B cell (primary cell): Measurements from ENCODE around the gene ESPNL. TPM values are rescaled to one million over a fixed set of nuclear protein-coding genes. Genes with fewer than 3 reads are reported as not detected.

ENCODE experiments used
- ATAC-seq: fragments of 200-7000 bp; cut with Tn5 transposase; one replicate; pipeline ENCODE4 v1.10.0; 2021; ENCODE audit warnings: low read depth, mild to moderate bottlenecking, moderate number of reproducible peaks, moderate library complexity
- CTCF ChIA-PET: fragments of 350-600 bp; sonication (Branson Sonifier 250); formaldehyde crosslinking; loops from one replicate; lab custom pipeline; 2021; ENCODE audit warnings: antibody characterized with exemption, inconsistent platforms; lab: Charles Lee
- POLR2A ChIA-PET: fragments of 350-600 bp; sonication (Branson Sonifier 250); formaldehyde crosslinking; loops from one replicate; lab custom pipeline; 2021; ENCODE audit warnings: antibody characterized with exemption; lab: Charles Lee
- DNase-seq: peaks from one replicate; pipeline ENCODE4 v3.0.0; 2013
- H2AFZ ChIP-seq: 2 replicates; pipeline ENCODE4 v1.6.1; 2012; ENCODE audit warnings: mild to moderate bottlenecking, low read depth, low read length; ENCODE audit not compliant: insufficient read depth, poor library complexity, severe bottlenecking
- H3K27ac ChIP-seq, 2 donors: 1 replicate in 1 of 2; 2 replicates in 1 of 2; pipeline ENCODE4 v1.5.1; 2012 to 2013; ENCODE audit warnings: low read length in 2 of 2, mild to moderate bottlenecking in 2 of 2, moderate library complexity in 1 of 2
- H3K27me3 ChIP-seq, 4 experiments: fragments of 200-600 bp in 1 of 4; sonication (generic) in 1 of 4; replicated peaks in 1 of 4; 1 replicate in 2 of 4; 2 replicates in 2 of 4; pipeline versions ENCODE4 v1.6.1 to v1.7.0; 2013 to 2016; ENCODE audit warnings: low read length in 3 of 4, mild to moderate bottlenecking in 2 of 4, mixed read lengths in 1 of 4, moderate library complexity in 1 of 4; ENCODE audit not compliant: insufficient read depth in 4 of 4, control insufficient read depth in 3 of 4; ENCODE audit errors: control extremely low read depth in 1 of 4
- H3K36me3 ChIP-seq, 2 experiments: replicated peaks in 1 of 2; 1 replicate in 1 of 2; 2 replicates in 1 of 2; pipeline versions ENCODE4 v1.6.1 to v1.7.1; 2013; ENCODE audit warnings: low read length in 1 of 2; ENCODE audit not compliant: insufficient read depth in 2 of 2, control insufficient read depth in 1 of 2; ENCODE audit errors: control extremely low read depth in 1 of 2, extremely low read depth in 1 of 2
- H3K4me1 ChIP-seq, 2 donors: fragments of 200-600 bp in 1 of 2; sonication (generic) in 1 of 2; 1 replicate in 1 of 2; 2 replicates in 1 of 2; pipeline versions ENCODE4 v1.5.1 to v1.6.1; 2013 to 2017; ENCODE audit warnings: low read length in 2 of 2; ENCODE audit not compliant: control insufficient read depth in 2 of 2, insufficient read depth in 2 of 2
- H3K4me2 ChIP-seq: replicated peaks from 2 replicates; pipeline ENCODE3; 2012; ENCODE audit warnings: mild to moderate bottlenecking, low read depth, low read length; ENCODE audit not compliant: poor library complexity, severe bottlenecking
- H3K4me3 ChIP-seq, 5 experiments: fragments of 200-600 bp in 1 of 5; sonication (generic) in 1 of 5; 1 replicate in 3 of 5; 2 replicates in 2 of 5; pipeline versions ENCODE4 v1.5.1 to v1.7.0; 2011 to 2016; ENCODE audit warnings: low read length in 4 of 5, mild to moderate bottlenecking in 4 of 5, low read depth in 2 of 5, control low read depth in 1 of 5, moderate library complexity in 1 of 5; ENCODE audit not compliant: insufficient read depth in 1 of 5; ENCODE audit errors: control extremely low read depth in 1 of 5, extremely low read depth in 1 of 5
- H3K79me2 ChIP-seq: fragments of 200-600 bp; sonication (generic); one replicate; pipeline ENCODE4 v1.6.0; 2016; ENCODE audit warnings: low read length; ENCODE audit not compliant: control insufficient read depth, insufficient read depth
- H3K9ac ChIP-seq: fragments of 200-600 bp; sonication (generic); 2 replicates; pipeline ENCODE4 v1.6.1; 2017; ENCODE audit warnings: mild to moderate bottlenecking, low read length, moderate library complexity
- H3K9me3 ChIP-seq, 3 donors: one replicate each; pipeline versions ENCODE4 v1.6.1 to v1.7.1; 2013; ENCODE audit warnings: low read length in 2 of 3; ENCODE audit not compliant: control insufficient read depth in 2 of 3, insufficient read depth in 1 of 3; ENCODE audit errors: control extremely low read depth in 1 of 3
- H4K20me1 ChIP-seq: 2 replicates; pipeline ENCODE4 v1.6.0; 2012; ENCODE audit warnings: mild to moderate bottlenecking, low read length; ENCODE audit not compliant: insufficient read depth, control insufficient read depth, poor library complexity, severe bottlenecking
- H3K27ac Mint-ChIP-seq: one replicate; pipeline ENCODE4 v1.8.0; 2021; ENCODE audit warnings: mixed read lengths
- H3K27me3 Mint-ChIP-seq: one replicate; pipeline ENCODE4 v1.8.0; 2021; ENCODE audit warnings: mixed read lengths
- H3K4me1 Mint-ChIP-seq: one replicate; pipeline ENCODE4 v1.8.0; 2021; ENCODE audit warnings: mixed read lengths
- H3K4me3 Mint-ChIP-seq: one replicate; pipeline ENCODE4 v1.8.0; 2021; ENCODE audit warnings: mixed read lengths
- H3K9me3 Mint-ChIP-seq: one replicate; pipeline ENCODE4 v1.8.0; 2022; ENCODE audit warnings: mixed read lengths; ENCODE audit not compliant: insufficient read depth
- CTCF ChIP-seq: fragments of 200-600 bp; IDR thresholded peaks from one replicate; pipeline ENCODE4 v1.8.0; 2022; ENCODE audit warnings: antibody characterized with exemption, mild to moderate bottlenecking
- EZH2 ChIP-seq: IDR thresholded peaks from 2 replicates; pipeline ENCODE4 v1.6.1; 2012; ENCODE audit warnings: borderline replicate concordance, low read depth, mild to moderate bottlenecking, moderate library complexity, low read length; ENCODE audit not compliant: insufficient read depth, poor library complexity, severe bottlenecking
- WGBS: methylation state at CpG from one replicate; pipeline ENCODE4 v1.1.5; 2013; ENCODE audit warnings: missing lambda C conversion rate; ENCODE audit not compliant: insufficient coverage; 5-methylcytosine and 5-hydroxymethylcytosine counted together
- intact Hi-C: fragments of 100-400 bp; cut with micrococcal nuclease; formaldehyde crosslinking; loops from one replicate; pipeline ENCODE4 v1.10.0; 2022
- polyA plus RNA-seq: library from polyadenylated mRNA; depleted of rRNA; stranded (reverse); fragments of >200 nt; gene quantifications from 2 replicates; pipeline ENCODE4 v1.2.3, GENCODE V29; 2012
- total RNA-seq, 2 donors: library from RNA; stranded (reverse); fragments of 120-200 nt in 1 of 2; gene quantifications; 1 replicate in 1 of 2; 2 replicates in 1 of 2; pipeline versions ENCODE4 v1.2.3 to v1.2.4, GENCODE V29; 2013 to 2022

Gene ESPNL
- total and polyA plus RNA-seq, 2 donors (not counting 1 experiment from before 2014, with no cell fraction given) = 1.6 to 2.5 TPM

- no peak overlapping the region for H3K9ac ChIP-seq
- no peaks in the 10 kb centered on the region for H3K9me3 Mint-ChIP-seq
- H3K79me2 ChIP-seq = no peaks in the 10 kb centered on the region
- H3K27me3 Mint-ChIP-seq = peaks cover 21% of the 10 kb centered on the region
- TF ChIP-seq EZH2 = no peak
- no peak for TF ChIP-seq CTCF
- H3K27ac ChIP-seq = no peak overlapping the region
- no peak overlapping the region for H3K4me2 ChIP-seq
- H3K27me3 ChIP-seq = peaks cover 0 to 35% (median 8%) of the 10 kb centered on the region in 4 experiments
- ChIA-PET POLR2A (interaction anchor here (0.6 to 0.7 kb wide), 2 partner anchors 10 to 15 kb away, joined by 4 to 5 read pairs; no protein-coding TSS in a partner anchor), CTCF (interaction anchor here (1.4 to 2.9 kb wide), 3 partner anchors 10 to 303 kb away, joined by 4 to 22 read pairs (median 4); no protein-coding TSS in a partner anchor)
- ATAC-seq (no peak), DNase-seq (no peak)
- peak overlapping the region; percentile 32 for H3K27ac Mint-ChIP-seq
- H2AFZ ChIP-seq = no peak overlapping the region
- H3K4me3 Mint-ChIP-seq = no peak overlapping the region
- no peaks in the 10 kb centered on the region for H4K20me1 ChIP-seq
- intact Hi-C loops = no loop called here
- peaks cover 16 to 19% of the 10 kb centered on the region in 2 donors for H3K4me1 ChIP-seq
- 89% methylated on average over 14 of the region's 21 CpGs for WGBS
- H3K4me3 ChIP-seq = no peak overlapping the region
- peaks cover 15% of the 10 kb centered on the region for H3K4me1 Mint-ChIP-seq
- H3K9me3 ChIP-seq = peaks cover 0 to 17% (median 0%) of the 10 kb centered on the region in 3 donors
- no peaks in the 10 kb centered on the region for H3K36me3 ChIP-seq
Measured at GRCh38 chr2:238161291-238162051, 61.3 kb downstream of the ESPNL start.

- Histone ChIP-seq H3K27ac (no peak overlapping the region), H3K4me1 (peaks cover 16 to 19% of the 10 kb centered on the region in 2 donors), H4K20me1 (no peaks in the 10 kb centered on the region), H3K9ac (no peak overlapping the region), H3K36me3 (no peaks in the 10 kb centered on the region), H3K79me2 (no peaks in the 10 kb centered on the region), H2AFZ (no peak overlapping the region), H3K4me3 (no peak overlapping the region), H3K4me2 (no peak overlapping the region), H3K27me3 (peaks cover 0 to 35% (median 8%) of the 10 kb centered on the region in 4 experiments), H3K9me3 (peaks cover 0 to 17% (median 0%) of the 10 kb centered on the region in 3 donors)
- CTCF ChIA-PET = interaction anchor here (0.9 kb wide), 1 partner anchor 9 kb away, joined by 3 read pairs; no protein-coding TSS in a partner anchor
- ATAC-seq = no peak
- Mint-ChIP-seq H3K9me3 (no peaks in the 10 kb centered on the region), H3K27ac (no peak overlapping the region), H3K4me1 (peaks cover 15% of the 10 kb centered on the region), H3K27me3 (peaks cover 21% of the 10 kb centered on the region), H3K4me3 (no peak overlapping the region)
- POLR2A ChIA-PET = no interaction called here
- 91% methylated on average over 11 of the region's 14 CpGs for WGBS
- TF ChIP-seq EZH2 (no peak), CTCF (no peak)
- intact Hi-C loops = no loop called here
- no peak for DNase-seq
Measured at GRCh38 chr2:238162251-238162845, 62.2 kb downstream of the ESPNL start.
